T-helper 2 cell (primary cell): ENCODE results near the gene FBXW10B.
"Not testable (repeated sequence)": the region's sequence is repeated elsewhere in the genome, so short reads cannot be mapped to it uniquely, and the experiment has no call there.

Experiments
- DNase-seq, 5 experiments: peaks; one replicate each; pipeline versions ENCODE4 v3.0.0 to v3.0.0-alpha.2; 2012 to 2022
- total RNA-seq, 2 donors: gene quantifications; one replicate each; lab custom pipeline; 2026; lab: John Stamatoyannopoulos, UW

Gene FBXW10B
- total RNA-seq = 0.62 to 3.6 reads per million in 2 donors

- not testable (repeated sequence) for DNase-seq
Observed at GRCh38 chr17:15619331-15620058, at the start of gene FBXW10B. TSS of gene FBXW10B (minus strand) at chr17:15619704. CDS start at chr17:15619512, 192 bp downstream.

DNA sequence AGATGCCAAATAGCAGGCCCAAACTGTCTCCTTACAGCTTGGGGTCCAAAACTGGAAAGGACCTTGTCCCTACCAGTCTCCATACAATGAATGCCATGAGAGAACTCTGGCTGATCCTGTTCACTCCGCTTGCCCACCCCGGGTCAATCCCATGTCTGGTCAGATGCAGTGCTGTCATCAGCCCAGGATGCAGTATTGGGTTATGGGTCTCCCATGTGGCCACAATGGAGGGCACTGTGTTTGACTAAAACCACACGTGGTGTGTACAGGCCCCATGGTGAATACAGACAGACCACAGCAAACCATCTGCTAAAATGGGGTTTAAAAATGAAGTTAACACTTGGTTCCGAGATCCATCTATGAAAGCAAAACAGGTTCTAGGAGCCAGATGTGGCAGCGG is 44.2 kb upstream of the FBXW10B start:
- no peak for DNase-seq

DNA sequence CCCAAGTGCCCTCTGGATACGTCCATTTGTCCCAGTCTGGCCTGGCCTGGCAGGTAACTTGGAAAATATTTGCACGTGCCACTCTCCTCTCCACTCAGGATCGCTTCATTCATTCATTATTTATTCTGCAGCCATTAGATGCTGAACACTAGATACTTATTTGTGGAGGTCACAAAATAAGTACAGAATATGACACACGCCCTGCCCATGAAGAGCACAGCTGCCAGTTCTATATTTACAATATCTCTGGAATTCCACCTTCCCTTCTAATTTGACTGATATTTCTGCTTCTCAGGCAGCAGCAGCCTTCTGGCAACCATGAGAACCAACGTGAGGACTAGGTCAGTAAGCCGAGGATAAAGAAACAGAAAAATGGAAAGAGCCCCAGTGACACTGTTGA is 43.7 kb upstream of the FBXW10B start:
- no peak for DNase-seq

- no peak for DNase-seq
Observed at GRCh38 chr17:15662681-15663080, 43.2 kb upstream of the FBXW10B start.

DNA sequence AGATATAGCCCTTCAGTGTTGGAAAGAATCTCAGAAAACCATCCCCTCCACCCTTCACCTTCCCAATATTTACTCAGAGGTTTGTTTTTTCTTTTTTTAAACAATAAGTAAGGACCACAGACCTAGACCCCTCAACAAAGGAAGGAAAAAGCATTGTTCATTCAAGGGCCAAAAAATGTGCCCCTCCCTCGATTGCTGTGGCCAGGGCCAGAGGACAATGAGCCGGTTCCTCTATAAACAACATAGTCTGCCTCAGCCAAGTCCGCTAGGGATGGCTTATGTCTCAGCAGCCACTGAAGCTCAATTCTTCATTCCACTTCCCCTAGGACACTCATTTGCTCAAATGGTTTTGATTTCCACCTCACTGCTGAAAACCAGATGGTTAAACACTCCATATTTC is 40.6 kb upstream of the FBXW10B start:
- DNase-seq = no peak

DNA sequence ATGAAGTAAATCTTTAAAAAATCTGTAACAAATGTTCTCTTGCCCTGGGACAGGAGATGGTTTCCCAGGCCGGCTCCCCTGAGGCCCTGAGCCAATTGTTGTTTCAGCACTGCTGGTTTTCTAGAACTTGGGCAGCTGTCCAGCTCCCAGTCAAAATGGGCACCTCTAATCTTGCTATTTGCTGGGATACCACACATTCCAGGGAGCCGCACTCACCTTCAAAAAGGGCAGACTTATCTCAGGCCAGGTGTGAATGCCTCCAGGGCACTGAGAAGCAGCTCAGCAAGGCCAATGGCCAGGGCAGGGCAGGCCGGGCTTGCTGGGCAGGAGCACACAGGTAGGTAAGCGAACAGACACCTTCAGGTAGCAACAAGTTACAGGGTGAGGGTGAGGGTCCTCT is 40.2 kb upstream of the FBXW10B start:
- DNase-seq = no peak

DNA sequence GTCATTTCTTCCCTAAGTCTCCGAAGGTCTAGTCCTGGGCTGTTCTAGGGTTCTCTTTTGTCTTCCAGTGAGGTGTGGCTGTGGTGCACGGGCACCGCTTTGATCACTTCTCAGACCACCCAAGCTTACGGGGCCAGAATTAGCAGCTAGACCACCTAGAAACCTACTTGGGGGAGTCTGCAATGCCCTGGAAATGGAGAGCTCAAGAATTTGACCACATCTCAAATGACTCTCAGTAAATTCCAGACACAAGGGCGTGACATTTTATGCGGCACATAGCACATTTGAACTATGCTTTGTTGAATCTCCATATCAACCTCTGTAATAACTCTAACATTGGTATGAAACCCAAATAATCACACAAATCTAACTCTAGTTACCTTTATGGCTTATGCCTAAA is 39.7 kb upstream of the FBXW10B start:
- DNase-seq = no peak

GRCh38 chr17:15658296-15658695 is 38.8 kb upstream of the FBXW10B start:
- DNase-seq = no peak

GRCh38 chr17:15657868-15658267 is 38.4 kb upstream of the FBXW10B start:
- no peak for DNase-seq

- DNase-seq = no peak
Observed at GRCh38 chr17:15654886-15655561, 35.5 kb upstream of the FBXW10B start.

GRCh38 chr17:15654401-15654800 is 34.9 kb upstream of the FBXW10B start:
- DNase-seq = not testable (repeated sequence)

DNA sequence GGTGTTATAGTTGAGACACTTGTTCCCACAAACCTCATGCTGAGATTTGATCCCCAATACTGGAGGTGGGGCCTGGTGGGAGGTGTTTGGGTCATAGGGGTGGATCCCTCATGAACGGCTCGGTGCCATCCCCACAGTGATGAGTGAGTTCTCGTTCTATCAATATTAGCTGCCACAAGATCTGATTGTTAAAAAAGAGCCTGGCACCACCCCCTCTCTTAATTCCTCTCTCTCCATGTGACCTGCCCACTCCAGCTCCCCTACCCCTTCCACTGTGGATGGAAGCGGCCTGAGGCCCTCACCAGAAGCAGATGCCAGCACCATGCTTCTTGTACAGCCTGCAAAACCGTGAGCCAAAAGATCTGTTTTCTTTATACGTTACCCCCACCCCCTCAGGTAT is 33.5 kb upstream of the FBXW10B start:
- DNase-seq = no peak

DNA sequence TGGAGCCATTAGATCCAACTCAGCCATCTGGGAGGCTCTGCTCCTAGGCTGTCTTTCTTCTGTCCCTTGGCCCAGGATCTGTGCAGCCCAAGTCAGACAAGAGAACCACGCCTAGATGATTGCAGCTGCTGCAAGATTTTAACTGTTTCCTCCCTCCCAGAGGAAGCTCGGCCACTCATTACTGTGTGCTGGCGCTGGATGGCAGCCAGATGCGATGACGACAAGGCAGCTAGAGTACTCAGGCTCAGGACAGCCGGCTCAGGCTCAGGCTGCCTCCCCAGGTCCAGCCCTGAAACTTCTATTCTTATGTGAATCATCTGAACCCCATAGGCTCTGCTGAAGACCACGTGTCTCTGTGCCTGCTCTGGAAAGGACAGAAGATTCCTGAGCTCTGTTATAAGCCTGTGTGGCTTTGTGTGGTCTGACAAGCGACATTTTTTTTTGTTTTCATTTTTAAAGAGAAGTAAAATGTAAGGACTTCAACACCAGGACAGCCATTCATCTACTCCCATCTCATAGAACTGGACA is 32.1 kb upstream of the FBXW10B start:
- DNase-seq = peak in 2 of 5 experiments; percentile 9 to 79

GRCh38 chr17:15650741-15651582 is 31.5 kb upstream of the FBXW10B start:
- no peak for DNase-seq

DNA sequence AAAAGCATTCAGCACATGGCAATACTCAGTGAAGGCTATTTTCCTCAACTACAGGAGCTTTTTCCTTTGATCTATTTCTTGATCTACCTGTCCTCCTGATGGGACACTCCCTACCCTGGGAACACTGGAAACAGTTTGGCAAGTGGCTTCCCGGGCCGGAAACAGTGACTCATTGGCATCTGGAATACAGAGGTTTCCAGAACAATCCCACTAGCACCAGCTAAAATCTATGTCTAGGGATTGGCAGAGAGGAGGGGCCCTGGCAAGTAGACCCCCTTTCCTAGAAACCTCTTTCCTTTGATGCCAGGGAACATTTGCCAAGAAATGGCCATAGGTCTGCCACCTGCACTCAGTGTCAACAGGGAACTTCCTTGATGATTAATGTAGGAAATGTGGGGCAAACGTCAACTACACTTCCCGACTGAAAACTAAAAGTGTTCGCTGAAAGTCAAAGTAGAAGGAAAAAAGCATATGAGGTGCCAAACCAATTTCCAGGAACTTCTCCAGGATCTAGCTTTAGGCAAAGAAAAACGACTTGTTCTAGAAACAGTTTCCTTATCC is 30.4 kb upstream of the FBXW10B start:
- no peak for DNase-seq

DNA sequence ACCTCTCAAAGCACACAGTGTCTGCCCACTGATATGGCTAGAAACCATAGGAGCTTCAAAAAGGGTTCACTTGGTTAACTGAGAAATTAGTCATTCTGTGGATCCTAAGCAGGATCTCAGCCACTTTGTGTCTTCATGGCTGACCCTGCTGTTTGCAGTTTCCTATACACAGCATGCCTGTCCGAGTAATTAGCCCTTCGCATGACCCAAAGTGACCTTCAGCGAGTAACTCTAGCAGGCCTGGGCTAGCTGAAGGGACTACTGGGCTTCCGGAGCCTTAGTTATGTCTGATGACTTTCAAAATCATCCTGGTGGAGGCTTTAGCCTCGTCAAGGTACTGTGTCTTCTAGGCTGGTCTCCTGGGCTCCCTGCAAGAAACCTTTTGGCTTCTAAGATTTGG is 28.9 kb upstream of the FBXW10B start:
- DNase-seq = no peak

GRCh38 chr17:15645942-15646312 is 26.4 kb upstream of the FBXW10B start:
- DNase-seq = not testable (repeated sequence)

GRCh38 chr17:15645099-15645941 is 25.8 kb upstream of the FBXW10B start:
- not testable (repeated sequence) for DNase-seq

- not testable (repeated sequence) for DNase-seq
Observed at GRCh38 chr17:15642505-15643251, 23.2 kb upstream of the FBXW10B start.

- DNase-seq = not testable (repeated sequence)
Observed at GRCh38 chr17:15642014-15642413, 22.5 kb upstream of the FBXW10B start.

- not testable (repeated sequence) for DNase-seq
Observed at GRCh38 chr17:15630930-15631453, 11.5 kb upstream of the FBXW10B start.
